Fibroblast of the aortic adventitia (primary cell): ENCODE measurements around the gene KCNIP1. TPM values are rescaled to one million over a fixed set of nuclear protein-coding genes. Genes with fewer than 3 reads are reported as not detected.

Source experiments
- DNase-seq: peaks from one replicate; pipeline ENCODE4 v3.0.0-alpha.2; 2010; ENCODE audit warnings: low read depth
- H3K4me3 ChIP-seq: 2 replicates; pipeline ENCODE4 v1.5.1; 2011; ENCODE audit warnings: low read depth, mild to moderate bottlenecking, control low read depth, low read length, moderate library complexity
- CTCF ChIP-seq: IDR thresholded peaks from 2 replicates; pipeline ENCODE4 v1.5.1; 2011; ENCODE audit warnings: mild to moderate bottlenecking, low read length, control low read depth, inconsistent platforms; ENCODE audit not compliant: insufficient read depth
- total RNA-seq: library from RNA; depleted of rRNA; stranded (reverse); fragments of >200 nt; gene quantifications from 2 replicates; pipeline ENCODE4 v1.2.3, GENCODE V29; 2012; ENCODE audit warnings: low replicate concordance

The KCNIP1 gene
- total RNA-seq, 1 donor = not detected

- no peak for TF ChIP-seq CTCF
- peak; percentile 51 for DNase-seq
- H3K4me3 ChIP-seq = no peak overlapping the region
Measured at GRCh38 chr5:170554521-170555267, 50.9 kb downstream of the KCNIP1 start.

GRCh38 chr5:170557314-170557713 is 53.5 kb downstream of the KCNIP1 start:
- no peak for DNase-seq
- no peak overlapping the region for H3K4me3 ChIP-seq
- no peak for TF ChIP-seq CTCF

- DNase-seq = no peak
- H3K4me3 ChIP-seq = no peak overlapping the region
- no peak for TF ChIP-seq CTCF
Measured at GRCh38 chr5:170559296-170559695, 55.5 kb downstream of the KCNIP1 start.

- H3K4me3 ChIP-seq = no peak overlapping the region
- no peak for TF ChIP-seq CTCF
- DNase-seq = no peak
Measured at GRCh38 chr5:170560938-170561337, 57.1 kb downstream of the KCNIP1 start.

GRCh38 chr5:170562166-170562874 is 58.5 kb downstream of the KCNIP1 start:
- DNase-seq = no peak
- TF ChIP-seq CTCF = no peak
- no peak overlapping the region for H3K4me3 ChIP-seq

GRCh38 chr5:170562875-170563228 is 59.0 kb downstream of the KCNIP1 start:
- H3K4me3 ChIP-seq = no peak overlapping the region
- TF ChIP-seq CTCF = no peak
- no peak for DNase-seq
